Activated naive CD8-positive, alpha-beta T cell treated with anti-CD3 and anti-CD28 coated beads for 36 hours (primary cell): ENCODE results near the gene FAF1. TPM values are rescaled to one million over a fixed set of nuclear protein-coding genes. Genes with fewer than 3 reads are reported as not detected.

ENCODE experiments used
- DNase-seq: peaks from one replicate; pipeline ENCODE4 v3.0.0; 2021
- H3K27ac Mint-ChIP-seq: one replicate; pipeline ENCODE4 v1.8.0; 2022; ENCODE audit warnings: mild to moderate bottlenecking, moderate library complexity, mixed read lengths
- H3K27me3 Mint-ChIP-seq: one replicate; pipeline ENCODE4 v1.8.0; 2022; ENCODE audit warnings: mild to moderate bottlenecking, mixed read lengths
- H3K36me3 Mint-ChIP-seq: one replicate; pipeline ENCODE4 v1.8.0; 2021; ENCODE audit warnings: mild to moderate bottlenecking, mixed read lengths
- H3K4me1 Mint-ChIP-seq: one replicate; pipeline ENCODE4 v1.8.0; 2021; ENCODE audit warnings: mixed read lengths
- H3K4me3 Mint-ChIP-seq: one replicate; pipeline ENCODE4 v1.8.0; 2022; ENCODE audit warnings: mild to moderate bottlenecking, moderate library complexity, mixed read lengths
- H3K9me3 Mint-ChIP-seq: one replicate; pipeline ENCODE4 v1.8.0; 2022; ENCODE audit warnings: mixed read lengths
- total RNA-seq, 2 experiments: library from RNA; stranded (reverse); gene quantifications; one replicate each; pipeline ENCODE4 v1.2.3, GENCODE V29; 2021

Gene FAF1
- total RNA-seq, 2 experiments from 2014 or later = 83.7 to 88.5 TPM

DNA sequence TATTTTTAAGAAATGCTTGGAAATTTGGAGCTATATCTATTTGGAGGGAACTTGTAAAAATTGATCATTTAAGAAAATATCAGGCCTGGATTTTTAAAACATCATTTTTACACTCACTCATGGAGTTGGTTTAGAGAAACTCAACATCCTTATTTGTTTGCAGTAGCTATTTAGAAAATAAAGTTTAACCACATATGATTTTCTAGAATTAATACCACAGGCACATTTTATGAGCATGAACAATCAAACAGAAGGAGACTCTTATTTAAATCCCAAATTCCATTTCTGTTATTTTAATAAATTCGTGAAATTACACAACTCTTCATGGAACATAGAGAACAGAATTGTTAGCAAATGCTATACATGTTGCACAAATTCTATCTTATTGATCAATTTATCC is 13.2 kb upstream of the FAF1 start:
- DNase-seq = no peak
- Mint-ChIP-seq H3K27ac (no peak overlapping the region), H3K27me3 (peaks cover 55% of the 10 kb centered on the region), H3K36me3 (peaks cover 7% of the 10 kb centered on the region), H3K9me3 (no peaks in the 10 kb centered on the region), H3K4me3 (no peak overlapping the region), H3K4me1 (peaks cover 23% of the 10 kb centered on the region)

DNA sequence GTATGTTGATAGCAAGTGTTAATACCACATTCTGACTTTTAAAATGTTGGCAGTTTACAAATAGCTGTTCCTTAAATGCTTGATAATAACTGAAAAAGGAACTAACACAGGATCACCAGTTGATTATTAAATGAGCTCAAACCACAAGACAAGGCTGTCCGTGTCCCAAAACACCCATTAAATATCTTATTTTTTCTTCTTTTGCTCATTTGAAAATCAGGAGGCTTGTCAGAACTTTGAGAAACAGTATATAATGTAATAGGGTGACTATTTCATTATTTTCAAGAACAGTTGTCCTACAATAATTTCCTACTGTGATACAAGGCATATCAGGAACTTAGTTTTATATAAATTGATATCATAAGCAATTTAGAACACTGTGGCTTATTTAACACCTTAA is 12.7 kb upstream of the FAF1 start:
- no peaks in the 10 kb centered on the region for H3K9me3 Mint-ChIP-seq
- peaks cover 54% of the 10 kb centered on the region for H3K27me3 Mint-ChIP-seq
- peaks cover 22% of the 10 kb centered on the region for H3K4me1 Mint-ChIP-seq
- H3K4me3 Mint-ChIP-seq = no peak overlapping the region
- no peak overlapping the region for H3K27ac Mint-ChIP-seq
- H3K36me3 Mint-ChIP-seq = peaks cover 7% of the 10 kb centered on the region
- DNase-seq = no peak

DNA sequence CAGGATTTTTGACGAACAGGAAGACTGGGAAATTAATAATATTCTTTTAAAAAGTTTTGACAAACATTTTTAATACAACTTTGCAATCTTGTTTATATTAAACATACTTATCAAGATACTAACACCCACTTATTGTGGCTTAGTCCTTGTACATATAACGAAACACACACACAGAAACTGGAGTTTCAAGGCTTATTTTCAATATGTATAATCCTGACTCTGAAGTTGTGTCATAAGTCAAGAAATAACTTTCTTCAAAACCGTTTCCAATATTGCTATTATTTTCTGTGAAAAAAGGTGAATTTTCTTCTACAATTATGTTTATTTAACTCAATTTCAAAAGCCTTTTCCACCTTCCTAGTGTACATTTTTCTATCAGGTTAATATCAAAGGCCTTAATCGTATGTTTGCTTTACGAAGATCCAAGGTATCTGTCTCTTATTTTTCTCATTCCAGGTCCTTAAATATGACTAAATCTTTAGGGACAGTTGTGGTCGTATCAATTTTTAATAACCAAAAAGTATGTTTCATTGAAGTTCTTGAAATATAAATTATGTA is 11.8 kb upstream of the FAF1 start:
- peaks cover 25% of the 10 kb centered on the region for H3K4me1 Mint-ChIP-seq

DNA sequence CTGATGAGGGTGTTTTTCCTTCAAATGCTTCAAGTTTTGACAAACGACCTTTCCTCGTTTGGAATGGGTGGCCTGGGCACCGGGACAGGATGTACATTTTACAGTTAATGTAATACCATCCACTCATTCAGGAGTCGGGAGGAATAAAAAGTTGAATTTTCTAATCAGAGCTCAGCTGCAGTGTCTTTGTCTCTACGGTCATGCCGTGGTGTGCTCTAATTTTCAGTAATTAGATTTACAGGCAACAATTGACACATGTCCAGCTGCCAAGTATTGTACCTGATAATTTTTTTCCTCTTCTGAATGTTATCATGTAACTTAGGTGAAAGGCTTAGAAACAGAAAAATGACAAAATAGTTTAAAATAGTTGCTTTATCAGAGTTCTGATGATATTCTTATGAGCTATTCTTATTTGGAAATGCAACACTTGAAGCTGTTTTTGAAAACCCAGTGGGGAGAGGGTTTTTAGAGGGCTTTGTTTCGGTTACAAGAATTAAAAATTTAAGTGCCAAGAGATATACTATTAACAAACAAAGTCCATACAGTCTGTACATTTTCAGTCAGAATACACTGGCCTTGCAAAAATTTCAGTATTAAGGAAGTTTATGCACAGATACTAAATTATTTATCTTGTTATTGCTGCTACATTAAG is 11.0 kb upstream of the FAF1 start:
- no peaks in the 10 kb centered on the region for H3K9me3 Mint-ChIP-seq
- peaks cover 18% of the 10 kb centered on the region for H3K4me1 Mint-ChIP-seq
- peak overlapping the region; percentile 95 for H3K4me3 Mint-ChIP-seq
- DNase-seq = no peak
- H3K27me3 Mint-ChIP-seq = peaks cover 45% of the 10 kb centered on the region
- H3K36me3 Mint-ChIP-seq = peaks cover 7% of the 10 kb centered on the region
- no peak overlapping the region for H3K27ac Mint-ChIP-seq

More for the DNA sequence above, 11.8 kb upstream of the FAF1 start:
- DNase-seq = no peak
- Mint-ChIP-seq H3K27ac (no peak overlapping the region), H3K4me3 (no peak overlapping the region), H3K9me3 (no peaks in the 10 kb centered on the region), H3K27me3 (peaks cover 52% of the 10 kb centered on the region), H3K36me3 (peaks cover 7% of the 10 kb centered on the region)

DNA sequence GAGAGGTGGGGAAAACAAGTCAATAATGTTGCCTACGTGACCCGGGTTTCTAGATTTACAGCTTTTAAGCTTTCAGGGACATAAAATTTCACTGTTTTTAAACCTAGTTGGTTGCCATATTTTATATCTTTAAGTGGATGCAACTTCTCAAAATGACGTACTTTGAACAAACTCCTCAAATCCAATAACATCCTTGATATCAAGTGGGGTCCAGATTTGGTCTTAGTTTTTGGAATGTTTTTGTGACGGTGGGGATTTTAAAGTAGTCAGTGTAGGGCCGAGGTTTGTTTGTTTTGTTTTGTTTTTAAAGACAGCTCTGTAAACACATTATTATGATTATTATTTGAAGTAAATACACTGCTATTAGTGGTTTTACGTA is 10.4 kb upstream of the FAF1 start:
- H3K36me3 Mint-ChIP-seq = peaks cover 7% of the 10 kb centered on the region
- no peaks in the 10 kb centered on the region for H3K9me3 Mint-ChIP-seq
- no peak for DNase-seq
- peaks cover 18% of the 10 kb centered on the region for H3K4me1 Mint-ChIP-seq
- H3K27me3 Mint-ChIP-seq = peaks cover 41% of the 10 kb centered on the region
- peak overlapping the region; percentile 83 for H3K27ac Mint-ChIP-seq
- peak overlapping the region; percentile 95 for H3K4me3 Mint-ChIP-seq

DNA sequence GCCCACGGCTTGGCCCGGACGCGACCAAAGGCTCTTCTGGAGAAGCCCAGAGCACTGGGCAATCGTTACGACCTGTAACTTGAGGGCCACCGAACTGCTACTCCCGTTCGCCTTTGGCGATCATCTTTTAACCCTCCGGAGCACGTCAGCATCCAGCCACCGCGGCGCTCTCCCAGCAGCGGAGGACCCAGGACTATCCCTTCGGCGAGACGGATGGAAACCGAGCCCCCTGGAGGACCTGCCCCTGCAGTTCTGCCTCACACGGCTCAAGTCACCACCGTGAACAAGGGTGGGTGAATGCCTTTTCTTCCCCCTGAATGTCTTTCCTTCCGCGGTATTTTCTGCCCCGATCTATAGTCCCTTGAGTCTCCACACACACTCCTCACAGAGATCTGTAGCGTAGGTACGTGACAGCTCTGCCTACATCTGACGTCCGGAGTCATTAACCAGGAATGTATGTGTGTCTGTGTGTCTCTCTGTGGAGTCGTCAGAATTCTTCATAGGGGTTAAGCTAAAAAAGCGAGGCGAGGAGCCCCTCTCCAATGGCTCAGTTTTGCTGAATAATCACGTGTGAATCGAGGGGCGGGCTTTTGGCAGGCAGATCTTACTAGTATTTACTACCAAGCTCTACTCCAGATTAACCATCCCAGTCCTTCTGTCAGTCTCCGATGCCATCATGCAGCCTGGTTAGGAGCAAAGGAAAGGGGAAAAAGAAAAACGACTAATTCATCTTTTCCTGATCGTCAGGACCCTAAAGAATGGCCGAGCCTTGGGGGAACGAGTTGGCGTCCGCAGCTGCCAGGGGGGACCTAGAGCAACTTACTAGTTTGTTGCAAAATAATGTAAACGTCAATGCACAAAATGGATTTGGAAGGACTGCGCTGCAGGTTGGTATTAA is 9.8 kb upstream of the FAF1 start, which contains the start of gene CDKN2C:
TSS of gene CDKN2C (plus strand) at position 635 of the 898 bp plus-strand sequence. CDS start at position 759, 124 bp downstream.
- peaks cover 37% of the 10 kb centered on the region for H3K27me3 Mint-ChIP-seq
- peaks cover 7% of the 10 kb centered on the region for H3K36me3 Mint-ChIP-seq
- DNase-seq = peak; percentile 50
- H3K4me3 Mint-ChIP-seq = peak within 1 kb of the TSS; percentile 95
- peak within 1 kb of the TSS; percentile 94 for H3K27ac Mint-ChIP-seq
- peaks cover 18% of the 10 kb centered on the region for H3K4me1 Mint-ChIP-seq
- no peaks in the 10 kb centered on the region for H3K9me3 Mint-ChIP-seq

DNA sequence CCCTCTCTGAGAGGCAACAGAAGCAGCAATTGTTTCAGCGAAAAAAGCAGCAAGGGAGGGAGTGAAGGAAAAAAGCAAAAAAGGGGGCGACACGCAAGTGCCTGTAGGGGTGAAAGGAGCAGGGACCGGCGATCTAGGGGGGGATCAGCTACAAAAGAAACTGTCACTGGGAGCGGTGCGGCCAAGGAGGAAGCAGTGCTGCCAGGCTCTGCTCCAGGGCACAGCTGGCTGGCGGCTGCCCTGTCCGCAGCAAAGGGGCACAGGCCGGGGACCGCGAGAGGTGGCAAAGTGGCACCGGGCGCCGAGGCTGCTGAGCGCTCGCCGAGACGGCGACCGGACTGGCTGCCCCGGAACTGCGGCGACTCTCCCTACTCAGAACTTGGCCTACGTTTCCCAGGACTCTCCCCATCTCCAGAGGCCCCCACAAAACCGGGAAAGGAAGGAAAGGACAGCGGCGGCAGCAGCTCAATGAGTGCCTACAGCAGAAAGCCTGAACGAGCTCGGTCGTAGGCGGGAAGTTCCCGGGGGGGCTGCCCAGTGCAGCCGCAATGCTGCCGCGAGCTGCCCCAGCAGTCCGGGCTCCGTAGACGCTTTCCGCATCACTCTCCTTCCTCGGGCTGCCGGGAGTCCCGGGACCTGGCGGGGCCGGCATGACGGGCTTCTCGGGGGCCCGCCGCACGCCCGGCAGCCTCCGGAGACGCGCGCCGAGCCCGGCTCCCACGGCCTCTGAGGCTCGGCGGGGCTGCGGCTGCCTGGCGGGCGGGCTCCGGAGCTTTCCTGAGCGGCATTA is 8.9 kb upstream of the FAF1 start:
- H3K4me3 Mint-ChIP-seq = peak overlapping the region; percentile 95
- peaks cover 5% of the 10 kb centered on the region for H3K36me3 Mint-ChIP-seq
- peaks cover 31% of the 10 kb centered on the region for H3K27me3 Mint-ChIP-seq
- no peaks in the 10 kb centered on the region for H3K9me3 Mint-ChIP-seq
- H3K4me1 Mint-ChIP-seq = peaks cover 18% of the 10 kb centered on the region
- peak; percentile 57 for DNase-seq
- peak overlapping the region; percentile 94 for H3K27ac Mint-ChIP-seq

DNA sequence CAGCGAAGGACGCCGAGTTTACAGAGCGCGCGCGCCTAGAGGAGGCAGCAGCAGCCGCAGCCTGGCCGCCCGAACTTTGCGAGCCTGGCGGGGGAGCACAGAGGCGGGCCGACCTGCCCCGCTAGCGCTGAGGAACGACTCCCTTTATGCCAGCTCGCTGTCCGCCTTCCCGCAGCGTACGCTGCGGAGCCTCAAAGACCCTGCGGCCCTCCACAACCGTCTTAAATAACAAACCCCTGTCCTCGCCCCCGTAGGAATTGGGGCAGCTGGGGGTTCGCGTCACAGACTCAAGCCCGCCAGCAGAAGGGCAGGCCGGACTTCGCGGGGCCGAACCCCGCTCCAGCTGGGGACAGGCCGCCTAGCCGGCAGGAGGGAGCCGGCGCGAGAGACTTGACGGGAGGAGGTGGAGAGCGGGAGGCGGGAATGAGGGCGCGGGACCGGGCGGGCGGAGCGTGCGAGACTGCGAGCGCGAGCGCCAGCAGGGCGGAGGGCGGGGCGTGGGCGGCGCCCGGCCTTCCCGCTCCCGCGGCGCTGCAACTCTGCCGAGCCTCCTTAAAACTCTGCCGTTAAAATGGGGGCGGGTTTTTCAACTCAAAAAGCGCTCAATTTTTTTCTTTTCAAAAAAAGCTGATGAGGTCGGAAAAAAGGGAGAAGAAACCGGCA is 8.2 kb upstream of the FAF1 start:
- peak overlapping the region; percentile 95 for H3K4me3 Mint-ChIP-seq
- peaks cover 2% of the 10 kb centered on the region for H3K36me3 Mint-ChIP-seq
- peak; percentile 86 for DNase-seq
- H3K9me3 Mint-ChIP-seq = no peaks in the 10 kb centered on the region
- H3K27me3 Mint-ChIP-seq = peaks cover 23% of the 10 kb centered on the region
- H3K4me1 Mint-ChIP-seq = peaks cover 18% of the 10 kb centered on the region
- peak overlapping the region; percentile 94 for H3K27ac Mint-ChIP-seq

DNA sequence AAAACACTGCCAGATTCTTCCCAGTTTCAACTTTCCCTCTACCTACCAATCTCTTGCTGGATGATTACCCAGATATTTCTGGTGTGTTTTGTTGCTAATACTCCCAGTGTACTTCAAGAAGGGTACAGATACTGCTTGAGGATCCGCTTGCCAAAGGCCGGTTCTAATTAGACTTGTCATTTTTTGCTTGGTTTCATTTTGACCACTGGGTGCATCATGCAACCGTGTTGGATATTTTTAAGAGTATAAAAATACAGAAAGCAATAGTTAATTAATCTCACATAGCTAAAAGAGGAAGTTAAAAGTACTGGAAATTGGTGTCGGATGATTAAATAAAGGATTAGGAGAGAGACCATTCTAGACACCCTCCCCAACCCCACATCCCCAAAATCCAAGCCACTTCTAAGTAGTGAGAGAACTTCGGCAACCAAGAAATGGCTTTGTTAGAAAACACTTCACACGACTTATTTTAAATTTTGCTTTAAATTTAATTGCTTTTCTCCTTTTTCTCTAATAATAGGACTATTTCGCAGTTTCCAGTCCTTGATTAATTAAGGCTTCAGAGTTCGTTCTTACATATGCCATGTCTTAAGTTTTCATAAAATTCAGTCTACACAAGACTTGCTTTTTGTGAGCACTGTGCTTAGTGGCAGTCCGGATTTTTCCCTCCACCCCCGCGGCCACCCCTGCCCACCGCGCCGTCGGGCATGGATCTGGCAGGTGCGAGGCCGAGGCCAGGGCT is 7.5 kb upstream of the FAF1 start:
- Mint-ChIP-seq H3K36me3 (peaks cover 2% of the 10 kb centered on the region), H3K27ac (peak overlapping the region; percentile 94), H3K9me3 (no peaks in the 10 kb centered on the region), H3K4me1 (peaks cover 18% of the 10 kb centered on the region), H3K4me3 (peak overlapping the region; percentile 95), H3K27me3 (peaks cover 21% of the 10 kb centered on the region)
- no peak for DNase-seq

DNA sequence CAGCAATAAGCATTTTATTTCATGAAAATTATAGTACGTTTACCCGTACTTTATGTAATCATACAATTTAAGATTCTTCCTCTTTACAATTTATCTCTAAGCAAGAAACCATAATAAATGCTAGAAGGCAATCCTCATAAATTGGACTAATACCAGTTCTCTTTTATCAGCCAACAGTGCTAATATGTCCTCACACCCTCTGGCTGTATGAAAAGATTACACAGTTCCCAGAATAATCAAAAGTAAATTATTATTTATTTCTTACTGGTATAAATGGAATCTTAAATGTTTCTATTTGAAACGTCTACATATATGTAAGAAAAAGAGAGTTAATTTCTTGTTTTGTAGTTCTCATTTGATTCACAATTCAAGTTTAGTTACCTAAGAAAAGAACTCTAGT is 6.9 kb upstream of the FAF1 start:
- DNase-seq = no peak
- Mint-ChIP-seq H3K9me3 (no peaks in the 10 kb centered on the region), H3K4me3 (no peak overlapping the region), H3K36me3 (peaks cover 2% of the 10 kb centered on the region), H3K4me1 (peaks cover 16% of the 10 kb centered on the region), H3K27me3 (peaks cover 19% of the 10 kb centered on the region), H3K27ac (no peak overlapping the region)

DNA sequence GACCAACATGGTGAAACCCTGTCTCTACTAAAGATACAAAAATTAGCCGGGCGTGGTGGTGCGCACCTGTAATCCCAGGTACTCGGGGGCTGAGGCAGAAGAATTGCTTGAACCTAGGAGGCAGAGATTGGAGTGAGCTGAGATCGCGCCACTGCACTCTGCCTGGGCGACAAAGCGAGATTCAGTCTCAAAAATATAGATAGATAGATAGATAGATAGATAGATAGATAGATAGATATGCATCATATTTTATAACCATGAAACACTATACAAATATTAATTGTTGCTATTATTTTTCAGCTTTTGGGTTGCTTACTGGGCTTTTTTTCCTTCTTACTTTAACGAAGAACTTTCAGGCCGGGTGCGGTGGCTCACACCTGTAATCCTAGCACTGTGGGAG is 4.8 kb upstream of the FAF1 start:
- no peak for DNase-seq
- Mint-ChIP-seq H3K27me3 (peaks cover 1% of the 10 kb centered on the region), H3K4me1 (peaks cover 8% of the 10 kb centered on the region), H3K36me3 (no peaks in the 10 kb centered on the region), H3K4me3 (no peak overlapping the region), H3K9me3 (no peaks in the 10 kb centered on the region), H3K27ac (no peak overlapping the region)

DNA sequence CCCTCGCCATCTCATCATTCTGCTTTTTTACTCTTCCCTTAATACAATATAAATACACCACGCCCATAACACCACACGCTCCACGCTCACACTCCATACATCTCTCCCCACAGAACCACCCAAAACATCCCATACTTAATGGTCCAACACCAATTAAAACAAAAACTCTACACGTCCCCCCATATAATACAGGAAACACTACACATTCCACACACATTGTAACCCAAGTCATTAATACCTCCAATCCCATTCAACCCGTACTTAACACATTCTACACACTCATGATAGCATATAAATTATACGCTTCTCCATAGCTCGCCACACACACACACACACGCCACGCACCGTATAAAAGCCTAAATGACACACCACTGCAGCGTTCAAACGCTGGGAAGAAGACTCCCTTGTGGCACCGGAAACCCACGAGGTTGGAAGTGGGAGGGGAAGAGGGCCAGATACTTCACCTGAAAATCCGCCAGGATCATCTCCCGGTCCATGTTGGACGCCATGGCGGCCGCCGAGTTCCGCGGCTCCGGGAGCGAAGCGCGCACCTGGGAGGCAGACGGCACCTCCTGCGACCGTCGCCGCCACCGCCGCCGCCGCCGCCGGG is 659 bp downstream of the FAF1 start:
- H3K4me1 Mint-ChIP-seq = peaks cover 25% of the 10 kb centered on the region
- H3K9me3 Mint-ChIP-seq = no peaks in the 10 kb centered on the region
- peaks cover 3% of the 10 kb centered on the region for H3K36me3 Mint-ChIP-seq
- H3K4me3 Mint-ChIP-seq = peak overlapping the region; percentile 90
- H3K27me3 Mint-ChIP-seq = no peaks in the 10 kb centered on the region
- no peak for DNase-seq
- peak overlapping the region; percentile 78 for H3K27ac Mint-ChIP-seq

DNA sequence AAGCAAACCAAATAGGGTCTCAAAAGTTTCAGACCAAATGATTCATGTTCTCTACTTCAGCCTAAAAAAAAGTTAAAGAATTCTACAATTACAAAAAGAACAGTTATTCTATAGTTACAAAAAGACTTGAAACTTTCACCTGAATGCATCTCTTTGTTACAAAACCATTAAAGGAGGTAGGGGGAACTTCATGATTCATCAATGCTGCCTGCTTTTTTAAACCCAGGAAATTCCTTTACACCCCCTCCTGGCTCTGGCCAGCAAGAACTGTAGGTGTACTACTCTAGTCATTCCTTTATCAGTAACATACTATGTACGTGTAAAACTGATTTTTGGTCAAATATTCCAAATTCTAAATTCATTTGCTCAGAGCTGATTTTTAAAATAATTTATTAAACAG is 5.0 kb downstream of the FAF1 start:
- Mint-ChIP-seq H3K4me1 (peaks cover 26% of the 10 kb centered on the region), H3K27ac (no peak overlapping the region), H3K4me3 (no peak overlapping the region), H3K27me3 (no peaks in the 10 kb centered on the region), H3K9me3 (no peaks in the 10 kb centered on the region), H3K36me3 (peaks cover 12% of the 10 kb centered on the region)
- no peak for DNase-seq
